ENCODE data around the gene TAF5L.
"Not testable (repeated sequence)": the region's sequence is repeated elsewhere in the genome, so short reads cannot be mapped to it uniquely, and the experiment has no call there.

Gene TAF5L

DNA sequence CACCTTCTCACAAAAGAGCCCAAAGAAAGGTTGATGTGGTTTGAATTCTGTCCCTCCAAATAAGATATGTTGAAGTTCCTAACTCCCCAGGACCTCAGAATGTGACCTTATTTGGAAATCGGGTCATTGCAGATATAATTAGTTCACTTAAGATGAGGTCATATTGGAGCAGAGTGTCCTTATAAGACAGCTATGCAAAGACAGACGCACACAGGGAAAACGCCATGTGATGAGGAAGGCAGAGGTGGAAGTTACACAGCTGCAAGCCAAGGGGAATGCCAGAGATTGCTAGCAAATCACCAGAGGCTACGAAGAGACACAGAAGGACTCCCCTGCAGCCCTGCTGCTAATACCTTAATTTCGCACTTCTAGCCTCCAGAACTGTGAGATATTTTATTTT is 62.2 kb downstream of the TAF5L start:
- peak; percentile 97 for DNase-seq

DNA sequence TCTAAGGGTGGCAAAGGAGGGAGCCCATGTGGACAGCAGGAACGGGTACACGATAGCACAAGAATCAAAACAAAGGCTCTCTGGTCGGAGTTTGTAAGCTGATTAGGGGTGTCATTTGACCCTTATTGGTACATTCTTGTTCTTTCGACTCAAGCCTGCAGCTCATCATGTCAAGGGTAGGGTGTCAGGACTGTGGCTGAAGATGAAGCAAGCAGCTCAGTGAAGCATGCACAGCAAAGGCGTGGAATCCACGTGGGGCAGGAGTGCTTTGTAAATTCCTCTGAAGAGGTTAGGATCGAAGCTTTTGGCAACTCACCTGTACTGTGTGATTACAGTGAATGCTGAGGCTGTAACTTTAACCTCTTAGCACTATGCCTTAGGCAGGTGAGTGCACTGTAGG is 62.7 kb downstream of the TAF5L start:
- no peak for DNase-seq

DNA sequence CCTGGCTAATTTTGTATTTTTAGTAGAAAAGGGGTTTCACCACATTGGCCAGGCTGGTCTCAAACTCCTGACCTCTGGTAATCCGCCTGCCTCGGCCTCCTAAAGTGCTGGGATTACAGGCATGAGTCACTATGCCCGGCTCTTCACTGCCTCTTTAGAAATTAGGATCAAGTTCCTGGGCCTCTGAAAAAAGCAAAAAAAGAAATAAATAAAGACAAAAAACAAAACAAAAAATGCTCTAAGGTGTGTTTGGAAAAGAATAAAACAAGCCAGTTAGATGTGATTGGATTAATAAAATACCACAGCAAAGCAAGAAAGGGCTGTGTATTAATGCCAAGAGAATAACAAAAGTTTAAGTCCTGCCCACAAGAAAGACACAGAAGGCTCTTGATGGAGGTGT is 63.2 kb downstream of the TAF5L start:
- no peak for DNase-seq

DNA sequence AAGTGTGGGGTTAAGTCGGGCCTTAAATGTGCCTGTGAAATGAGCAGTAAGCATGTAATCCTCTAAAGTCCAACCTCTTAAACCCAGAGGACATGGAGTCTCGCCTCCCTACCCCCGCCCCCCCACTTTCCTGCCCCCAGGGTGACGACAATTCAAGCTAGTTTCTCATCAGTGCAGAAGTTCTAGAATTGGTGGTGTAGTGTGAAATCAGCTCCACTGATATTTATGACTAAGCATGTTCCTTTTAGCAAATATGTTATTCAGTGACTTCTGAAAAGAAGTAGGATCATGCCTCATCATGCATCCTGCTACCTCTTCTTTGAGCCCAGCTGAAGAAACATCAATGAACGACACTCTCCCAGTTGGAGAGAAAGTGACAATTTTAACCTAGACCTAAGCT is 64.8 kb downstream of the TAF5L start:
- peak; percentile 26 for DNase-seq

DNA sequence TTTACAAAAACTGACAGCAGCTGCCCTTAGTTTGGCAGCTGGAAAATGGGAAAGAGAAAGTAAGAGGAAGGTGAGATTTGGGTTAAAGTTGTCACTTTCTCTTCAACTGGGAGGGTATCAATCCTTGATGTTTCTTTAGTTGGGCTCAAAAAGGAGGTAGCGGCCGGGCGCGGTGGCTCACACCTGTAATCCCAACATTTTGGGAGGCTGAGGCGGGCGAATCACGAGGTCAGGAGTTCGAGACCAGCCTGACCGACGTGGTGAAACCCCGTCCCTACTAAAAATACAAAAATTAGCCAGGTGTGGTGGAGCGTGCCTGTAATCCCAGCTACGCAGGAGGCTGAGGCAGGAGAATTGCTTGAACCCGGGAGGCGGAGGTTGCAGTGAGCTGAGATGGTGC is 65.8 kb downstream of the TAF5L start:
- not testable (repeated sequence) for DNase-seq

- DNase-seq: not testable (repeated sequence)
These were observed 66.6 kb downstream of the TAF5L start for GRCh38 chr1:229559336-229559801.

DNA sequence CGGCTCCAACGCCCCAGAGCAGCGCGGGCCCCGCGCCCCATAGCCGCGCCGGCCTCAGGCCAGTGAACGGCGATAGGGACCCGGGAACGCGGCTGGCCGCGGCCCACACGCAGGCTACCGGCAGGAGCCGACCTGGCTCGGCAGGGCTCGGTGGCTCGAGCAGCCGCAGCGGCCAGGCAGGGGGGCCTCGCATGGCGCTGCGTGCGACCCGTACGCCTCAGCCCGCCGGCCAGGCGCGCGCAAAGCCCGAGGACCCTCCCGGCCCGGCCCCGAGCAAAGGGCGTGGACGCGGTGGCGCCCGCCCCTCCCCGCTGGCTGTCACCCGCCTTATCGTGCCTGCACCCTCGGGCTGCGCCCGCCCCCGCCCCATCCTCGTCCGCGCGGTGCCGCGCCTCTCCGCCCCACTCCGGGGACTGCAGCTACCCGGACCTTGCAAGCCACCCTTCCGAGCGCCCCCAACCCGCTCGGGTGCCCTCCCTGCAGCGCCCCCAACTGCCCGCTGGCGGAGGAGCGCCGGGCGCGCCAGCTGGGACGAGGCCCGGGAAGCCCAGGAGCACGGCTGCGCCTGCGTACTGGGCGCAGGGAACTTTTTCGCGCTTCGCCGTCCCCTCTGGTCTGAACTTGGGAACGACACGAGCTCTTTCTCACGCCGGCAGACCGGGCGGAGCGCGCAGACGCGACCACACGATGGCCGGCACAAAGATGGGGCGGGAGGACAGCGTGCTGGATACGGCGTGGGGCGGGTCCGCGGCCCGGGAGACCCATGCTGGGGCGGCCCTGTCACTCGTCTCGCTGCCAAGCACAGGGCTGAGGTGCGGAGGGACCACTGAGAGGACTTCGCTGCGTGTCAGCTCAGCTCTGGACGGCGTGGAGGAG is 67.2 kb downstream of the TAF5L start, which contains the start of gene ABCB10:
Gene ABCB10, minus strand, starts transcription at position 248 of the 876 bp plus-strand sequence. Its CDS starts 55 bp downstream, at position 193.
- DNase-seq: peak; percentile 98

GRCh38 chr1:229557913-229558414 is 68.0 kb downstream of the TAF5L start:
- DNase-seq: peak; percentile 46

- DNase-seq: peak; percentile 66
These were observed 68.6 kb downstream of the TAF5L start for GRCh38 chr1:229557200-229557850.

GRCh38 chr1:229554886-229555621 is 70.9 kb downstream of the TAF5L start:
- no peak for DNase-seq

GRCh38 chr1:229553621-229554130 is 72.2 kb downstream of the TAF5L start:
- peak; percentile 23 for DNase-seq

- DNase-seq: no peak
These were observed 73.2 kb downstream of the TAF5L start for GRCh38 chr1:229552732-229553131.

GRCh38 chr1:229550812-229551567 is 74.9 kb downstream of the TAF5L start:
- no peak for DNase-seq

- DNase-seq: no peak
These were observed 78.4 kb downstream of the TAF5L start for GRCh38 chr1:229547542-229547941.

GRCh38 chr1:229544587-229544986 is 81.3 kb downstream of the TAF5L start:
- DNase-seq: no peak

Measured in inflammatory macrophage treated with lipopolysaccharide for 4 hours (primary cell).